Hematopoietic multipotent progenitor cell treated with erythropoietin and hydrocortisone succinate and interleukin-3 and kit ligand, for 4 days (in vitro differentiated cells): ENCODE measurements around the gene ADAMTSL2.
A peak's percentile ranks its signal among the peaks of the same experiment; 100 is the strongest.

Experiments used
- DNase-seq: peaks from one replicate; pipeline ENCODE4 v3.0.0-alpha.2; 2015

ADAMTSL2 gene

GRCh38 chr9:133576875-133577736 is 42.6 kb downstream of the ADAMTSL2 start:
- no peak for DNase-seq

GRCh38 chr9:133577737-133578112 is 43.2 kb downstream of the ADAMTSL2 start:
- DNase-seq, result no peak

GRCh38 chr9:133578524-133579441 is 44.3 kb downstream of the ADAMTSL2 start:
- DNase-seq, result no peak

DNA sequence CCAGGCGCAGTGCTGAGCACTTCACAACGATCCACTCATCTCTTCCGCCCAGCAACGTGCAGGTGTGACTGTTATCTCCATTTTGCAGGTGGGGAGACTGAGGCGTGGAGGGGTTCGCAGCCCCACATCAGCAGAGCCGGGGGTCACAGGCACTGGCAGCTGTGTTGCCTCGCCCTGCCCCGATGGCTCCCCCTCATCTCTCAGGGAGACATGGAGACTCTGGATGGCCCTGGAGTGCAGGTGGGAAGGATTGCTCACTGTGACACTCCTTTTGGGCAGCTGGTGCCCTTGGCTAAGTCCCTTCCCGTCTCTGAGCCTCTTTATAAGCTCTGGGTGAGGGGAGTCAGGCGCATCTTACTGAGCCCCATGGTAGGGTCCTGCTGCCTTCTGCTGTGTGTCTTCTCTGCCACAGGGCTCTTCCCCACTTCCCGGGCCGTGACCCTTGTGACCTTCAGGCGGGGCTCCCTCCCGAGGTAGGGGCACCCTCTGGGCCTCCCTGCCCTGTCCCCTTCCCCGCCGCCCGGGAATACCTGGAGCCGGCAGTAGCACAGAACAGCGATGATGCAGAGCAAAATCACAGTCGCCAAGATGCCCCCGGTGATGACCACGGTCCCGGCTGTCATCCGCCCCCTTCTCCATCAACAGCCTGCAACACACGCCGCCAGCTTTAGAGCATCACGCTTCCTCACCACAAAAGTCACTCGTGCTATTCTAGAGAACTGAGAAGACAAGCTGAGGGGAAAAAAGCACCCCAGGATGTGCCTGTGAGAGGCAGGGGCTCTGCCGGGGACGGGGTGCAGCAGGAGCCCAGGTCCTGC is 45.3 kb downstream of the ADAMTSL2 start:
- DNase-seq, result no peak

DNA sequence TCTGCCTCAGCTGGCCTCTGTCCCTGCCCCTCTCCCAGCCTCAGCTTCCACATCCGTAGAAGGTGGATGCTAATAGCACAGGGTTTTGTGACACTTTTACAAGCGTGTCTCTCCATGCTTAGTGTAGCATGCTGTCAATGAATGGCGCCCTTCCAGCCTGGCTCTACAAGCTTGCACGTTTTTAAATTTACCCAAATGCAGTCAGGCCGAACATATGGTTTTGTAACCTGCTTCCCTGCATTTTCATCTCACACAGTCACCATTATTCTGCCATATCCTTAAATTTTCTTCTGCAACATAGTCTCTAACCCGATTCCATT is 45.9 kb downstream of the ADAMTSL2 start:
- DNase-seq, result no peak

- DNase-seq, result no peak
Observed at GRCh38 chr9:133581011-133581410, 46.5 kb downstream of the ADAMTSL2 start.

- DNase-seq, result peak; percentile 21
Observed at GRCh38 chr9:133581513-133582343, 47.2 kb downstream of the ADAMTSL2 start.

- no peak for DNase-seq
Observed at GRCh38 chr9:133582501-133583045, 48.1 kb downstream of the ADAMTSL2 start.

GRCh38 chr9:133583111-133583510 is 48.6 kb downstream of the ADAMTSL2 start:
- no peak for DNase-seq

GRCh38 chr9:133583586-133583985 is 49.1 kb downstream of the ADAMTSL2 start:
- DNase-seq, result no peak

GRCh38 chr9:133584167-133584558 is 49.7 kb downstream of the ADAMTSL2 start:
- DNase-seq, result no peak

DNA sequence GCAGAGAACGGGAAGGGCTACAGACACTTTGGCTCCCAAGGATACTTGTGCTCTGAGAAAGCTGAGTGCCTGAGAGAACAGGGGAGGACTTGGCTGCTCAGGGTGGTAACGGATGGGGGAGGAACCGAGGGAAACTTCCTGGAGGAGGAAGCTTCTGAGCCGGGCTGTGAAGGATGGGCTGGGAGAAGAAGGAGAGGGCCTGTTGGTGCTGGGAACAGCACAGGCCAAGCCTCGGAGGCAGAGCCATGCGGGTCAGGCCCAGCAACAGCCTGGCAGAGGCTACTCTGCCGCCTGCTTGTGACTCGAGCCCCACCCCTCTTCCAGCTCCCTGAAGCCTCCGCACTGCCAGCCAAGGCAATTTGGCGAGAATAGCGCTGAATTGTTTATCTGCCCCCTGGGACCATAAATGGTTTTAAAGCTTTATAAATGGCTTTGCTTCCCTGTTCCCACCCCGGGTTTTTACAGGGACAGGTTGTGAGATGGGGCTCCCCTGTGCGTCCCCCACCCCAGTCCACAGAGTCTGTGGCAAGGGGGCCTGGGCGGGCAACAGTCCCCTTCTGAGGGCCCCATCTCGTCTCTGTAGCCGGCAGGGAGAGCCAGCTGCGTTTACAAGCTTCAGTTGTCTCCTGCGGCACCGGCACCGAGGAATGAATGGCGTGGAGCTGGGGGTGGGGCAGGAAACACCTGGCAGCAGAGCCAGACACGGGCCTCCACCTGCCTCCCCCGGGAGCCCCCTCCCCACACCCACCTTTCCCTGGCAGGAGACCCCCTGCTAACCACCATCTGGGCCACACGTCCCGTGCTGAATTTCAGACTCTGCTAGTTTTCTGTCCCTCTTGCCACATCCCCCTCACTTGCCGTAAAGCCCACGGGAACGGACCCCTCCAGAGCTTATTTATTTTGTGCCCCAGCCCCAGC is 50.3 kb downstream of the ADAMTSL2 start:
- peak; percentile 23 for DNase-seq

- peak; percentile 40 for DNase-seq
Observed at GRCh38 chr9:133585481-133586351, 51.2 kb downstream of the ADAMTSL2 start.

- DNase-seq, result no peak
Observed at GRCh38 chr9:133587051-133587450, 52.5 kb downstream of the ADAMTSL2 start.

GRCh38 chr9:133587466-133587865 is 53.0 kb downstream of the ADAMTSL2 start:
- no peak for DNase-seq

GRCh38 chr9:133589454-133590227 is 55.1 kb downstream of the ADAMTSL2 start:
- DNase-seq, result peak; percentile 20

DNA sequence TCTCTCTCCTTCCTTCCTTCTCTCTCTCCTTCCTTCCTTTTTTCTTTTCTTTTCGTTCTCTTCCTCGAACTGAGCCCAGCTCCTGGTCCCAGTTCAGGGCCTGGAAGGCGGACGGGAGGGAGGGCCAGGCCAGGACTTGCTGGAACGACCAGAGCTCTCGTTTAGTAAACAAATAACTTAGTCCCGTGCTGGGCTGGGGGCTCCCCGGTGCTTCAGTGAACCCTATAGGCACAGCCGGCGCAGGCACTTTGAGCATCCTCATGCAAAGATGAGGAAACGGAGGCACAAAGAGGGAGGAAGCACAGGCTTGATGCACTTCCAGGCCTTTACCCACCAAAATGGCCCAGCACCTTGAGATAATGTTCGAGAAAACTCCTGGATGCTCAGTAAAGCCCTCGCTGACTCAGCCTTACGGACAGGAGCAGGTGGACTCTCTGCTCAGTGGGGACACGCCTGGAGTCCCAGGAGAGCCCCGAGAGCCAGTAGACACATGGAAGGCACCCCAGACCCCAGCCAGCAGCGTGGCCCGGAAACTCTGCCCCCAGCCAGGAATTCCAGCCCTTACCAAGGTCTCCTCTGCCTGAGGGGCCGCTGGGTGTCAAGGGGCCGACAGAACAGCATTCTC is 55.8 kb downstream of the ADAMTSL2 start:
- DNase-seq, result no peak
